Endothelial cell (in vitro differentiated cells): Measurements from ENCODE around the gene TSPO2. TPM values are rescaled to one million over a fixed set of nuclear protein-coding genes. Genes with fewer than 3 reads are reported as not detected.
"Not testable (repeated sequence)": the region's sequence is repeated elsewhere in the genome, so short reads cannot be mapped to it uniquely, and the experiment has no call there.

ENCODE experiments used
- DNase-seq: peaks from one replicate; pipeline ENCODE4 v3.0.0; 2021; ENCODE audit warnings: low spot score
- H3K27ac Mint-ChIP-seq: one replicate; pipeline ENCODE4 v1.8.0; 2021; ENCODE audit warnings: mixed read lengths, inconsistent platforms; ENCODE audit not compliant: unreplicated experiment
- H3K27me3 Mint-ChIP-seq: one replicate; pipeline ENCODE4 v1.8.0; 2021; ENCODE audit warnings: mild to moderate bottlenecking, moderate library complexity, mixed read lengths, inconsistent platforms; ENCODE audit not compliant: unreplicated experiment
- H3K36me3 Mint-ChIP-seq: one replicate; pipeline ENCODE4 v1.8.0; 2021; ENCODE audit warnings: mild to moderate bottlenecking, low read depth, mixed read lengths, inconsistent platforms; ENCODE audit not compliant: unreplicated experiment
- H3K4me1 Mint-ChIP-seq: one replicate; pipeline ENCODE4 v1.8.0; 2021; ENCODE audit warnings: mild to moderate bottlenecking, mixed read lengths, inconsistent platforms; ENCODE audit not compliant: unreplicated experiment
- H3K4me3 Mint-ChIP-seq: one replicate; pipeline ENCODE4 v1.8.0; 2021; ENCODE audit warnings: mild to moderate bottlenecking, mixed read lengths, inconsistent platforms; ENCODE audit not compliant: unreplicated experiment
- H3K9me3 Mint-ChIP-seq: one replicate; pipeline ENCODE4 v1.8.0; 2021; ENCODE audit warnings: mixed read lengths, inconsistent platforms; ENCODE audit not compliant: unreplicated experiment
- CTCF ChIP-seq: fragments of 200-600 bp; sonication (generic); IDR thresholded peaks from one replicate; pipeline ENCODE4 v1.5.0; 2021; ENCODE audit warnings: antibody characterized with exemption; ENCODE audit not compliant: unreplicated experiment
- total RNA-seq: library from RNA; stranded (reverse); fragmentation: NEBNext Ultra II Directional; extraction: Animal tissue kit (Norgen Biotek cat#: 25700); gene quantifications from one replicate; pipeline ENCODE4 v1.2.1, GENCODE V29; 2021; ENCODE audit not compliant: unreplicated experiment

TSPO2 gene
- total RNA-seq, 1 donor from 2014 or later: not detected

DNA sequence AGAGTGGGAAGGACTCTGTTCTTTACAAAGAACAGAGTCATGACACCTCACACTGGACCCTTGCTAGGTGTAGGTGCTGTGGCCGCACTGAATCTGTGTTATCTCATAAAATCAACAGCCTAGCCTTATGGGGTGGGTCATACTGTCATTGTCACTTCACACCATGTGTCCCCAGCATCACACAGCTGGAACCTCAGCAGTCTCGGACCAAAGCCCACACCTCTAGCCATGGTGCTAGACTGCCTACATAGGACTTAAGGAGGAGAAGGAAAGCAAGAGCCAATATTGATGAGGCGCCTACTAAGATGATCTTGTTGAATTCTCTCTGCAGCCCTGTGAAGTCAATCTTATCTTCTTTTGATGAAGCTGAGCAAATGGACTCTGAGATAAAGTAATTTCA lies 34.3 kb upstream of the TSPO2 start:
- no peak for TF ChIP-seq CTCF
- H3K4me3 Mint-ChIP-seq: no peak overlapping the region
- no peak for DNase-seq

DNA sequence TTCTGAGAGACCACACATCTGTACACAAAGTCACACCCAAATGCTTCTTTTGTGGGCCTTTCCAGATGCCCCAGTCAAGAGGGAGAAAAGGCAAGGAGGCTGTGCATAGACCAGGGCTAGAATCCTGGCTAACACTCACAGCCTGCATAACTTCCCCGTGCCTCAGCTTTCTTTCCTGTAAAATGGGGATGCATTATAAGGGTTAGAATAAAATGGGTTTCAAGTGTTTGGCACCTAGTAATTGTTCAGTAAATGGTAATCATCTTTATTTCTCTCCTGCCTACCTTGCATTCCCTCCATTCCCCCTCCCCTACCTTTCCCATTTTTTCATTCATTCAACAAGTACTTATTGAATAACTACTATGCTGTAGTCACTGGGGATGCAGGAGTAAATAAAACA lies 32.6 kb upstream of the TSPO2 start:
- H3K4me3 Mint-ChIP-seq: no peak overlapping the region
- peaks cover 2% of the 10 kb centered on the region for H3K27me3 Mint-ChIP-seq
- no peaks in the 10 kb centered on the region for H3K36me3 Mint-ChIP-seq
- TF ChIP-seq CTCF: no peak
- H3K9me3 Mint-ChIP-seq: no peaks in the 10 kb centered on the region
- DNase-seq: no peak
- H3K4me1 Mint-ChIP-seq: no peaks in the 10 kb centered on the region
- no peak overlapping the region for H3K27ac Mint-ChIP-seq

More for the DNA sequence above, 34.3 kb upstream of the TSPO2 start:
- Mint-ChIP-seq H3K36me3 (no peaks in the 10 kb centered on the region), H3K9me3 (no peaks in the 10 kb centered on the region), H3K4me1 (no peaks in the 10 kb centered on the region), H3K27ac (no peak overlapping the region), H3K27me3 (peaks cover 2% of the 10 kb centered on the region)

GRCh38 chr6:41011673-41012072 lies 30.6 kb upstream of the TSPO2 start:
- TF ChIP-seq CTCF: no peak
- Mint-ChIP-seq H3K9me3 (no peaks in the 10 kb centered on the region), H3K27ac (no peak overlapping the region), H3K4me3 (no peak overlapping the region), H3K36me3 (no peaks in the 10 kb centered on the region), H3K27me3 (peaks cover 4% of the 10 kb centered on the region), H3K4me1 (no peaks in the 10 kb centered on the region)
- DNase-seq: no peak

DNA sequence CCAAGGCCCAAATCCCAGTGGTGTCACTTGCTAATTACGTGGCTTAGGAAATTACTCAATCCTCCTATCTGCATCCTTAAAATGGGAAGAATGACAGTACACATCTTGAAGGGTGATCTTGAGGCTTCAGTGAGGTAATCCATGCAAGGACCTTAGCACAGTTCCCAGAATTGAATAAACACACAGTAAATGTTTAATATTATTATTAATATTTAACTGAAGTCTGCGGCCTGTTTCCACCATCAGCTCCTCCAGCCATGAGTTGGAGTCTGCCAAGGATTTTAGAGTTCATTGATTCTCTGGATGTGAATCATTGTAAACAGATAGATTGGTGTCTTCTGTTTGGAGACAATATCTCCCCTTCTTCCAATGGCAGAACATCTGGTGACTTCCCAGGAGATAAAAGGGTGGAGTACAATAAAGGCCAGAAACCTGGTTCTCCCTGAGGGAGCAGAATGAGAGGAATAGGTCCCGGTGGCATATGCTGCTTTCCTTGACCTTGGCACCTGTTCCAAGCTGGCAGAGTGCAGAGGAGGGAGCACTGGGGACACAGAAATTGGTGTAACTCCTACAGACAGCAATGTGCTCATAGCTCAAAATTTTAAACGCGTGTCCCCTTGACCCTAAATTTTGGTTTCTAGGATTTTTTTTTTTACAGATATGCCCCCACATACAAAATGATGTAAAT lies 28.7 kb upstream of the TSPO2 start:
- Mint-ChIP-seq H3K27ac (no peak overlapping the region), H3K27me3 (peaks cover 4% of the 10 kb centered on the region), H3K4me3 (no peak overlapping the region), H3K4me1 (no peaks in the 10 kb centered on the region), H3K9me3 (no peaks in the 10 kb centered on the region), H3K36me3 (peaks cover 1% of the 10 kb centered on the region)
- no peak for DNase-seq
- no peak for TF ChIP-seq CTCF

GRCh38 chr6:41014780-41015179 lies 27.5 kb upstream of the TSPO2 start:
- DNase-seq: no peak
- Mint-ChIP-seq H3K9me3 (no peaks in the 10 kb centered on the region), H3K4me3 (no peak overlapping the region), H3K4me1 (no peaks in the 10 kb centered on the region), H3K27ac (no peak overlapping the region), H3K27me3 (peaks cover 4% of the 10 kb centered on the region), H3K36me3 (peaks cover 4% of the 10 kb centered on the region)
- no peak for TF ChIP-seq CTCF

DNA sequence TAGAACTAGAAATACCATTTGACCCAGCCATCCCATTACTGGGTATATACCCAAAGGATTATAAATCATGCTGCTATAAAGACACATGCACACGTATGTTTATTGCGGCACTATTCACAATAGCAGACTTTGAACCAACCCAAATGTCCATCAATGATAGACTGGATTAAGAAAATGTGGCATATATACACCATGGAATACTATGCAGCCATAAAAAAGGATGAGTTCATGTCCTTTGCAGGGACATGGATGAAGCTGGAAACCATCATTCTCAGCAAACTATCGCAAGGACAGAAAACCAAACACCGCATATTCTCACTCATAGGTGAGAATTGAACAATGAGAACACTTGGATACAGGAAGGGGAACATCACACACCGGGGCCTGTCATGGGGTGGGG lies 26.4 kb upstream of the TSPO2 start:
- not testable (repeated sequence) for H3K4me1 Mint-ChIP-seq, H3K27me3 Mint-ChIP-seq, DNase-seq, H3K4me3 Mint-ChIP-seq, H3K27ac Mint-ChIP-seq, H3K9me3 Mint-ChIP-seq, H3K36me3 Mint-ChIP-seq
